Umbilical cord (tissue), 2 donors: ENCODE results near the gene SGK1. TPM values are rescaled to one million over a fixed set of nuclear protein-coding genes. Genes with fewer than 3 reads are reported as not detected.
A peak's percentile ranks its signal among the peaks of the same experiment; 100 is the strongest.
"Not testable (repeated sequence)": the region's sequence is repeated elsewhere in the genome, so short reads cannot be mapped to it uniquely, and the experiment has no call there.

Experiments used
- DNase-seq: peaks from one replicate; pipeline ENCODE4 v3.0.0-alpha.2; 2015; ENCODE audit warnings: low spot score
- total RNA-seq: library from RNA; depleted of rRNA; stranded (reverse); fragments of >200 nt; gene quantifications from one replicate; pipeline ENCODE4 v1.2.3, GENCODE V29; 2014; ENCODE audit warnings: low replicate concordance; ENCODE audit not compliant: insufficient read depth

Gene SGK1
- total RNA-seq, 1 donor from 2014 or later: 92.2 TPM

GRCh38 chr6:134190883-134191282 is 127.0 kb downstream of the SGK1 start:
- DNase-seq: no peak

- no peak for DNase-seq
Measured at GRCh38 chr6:134187751-134188150, 130.2 kb downstream of the SGK1 start.

DNA sequence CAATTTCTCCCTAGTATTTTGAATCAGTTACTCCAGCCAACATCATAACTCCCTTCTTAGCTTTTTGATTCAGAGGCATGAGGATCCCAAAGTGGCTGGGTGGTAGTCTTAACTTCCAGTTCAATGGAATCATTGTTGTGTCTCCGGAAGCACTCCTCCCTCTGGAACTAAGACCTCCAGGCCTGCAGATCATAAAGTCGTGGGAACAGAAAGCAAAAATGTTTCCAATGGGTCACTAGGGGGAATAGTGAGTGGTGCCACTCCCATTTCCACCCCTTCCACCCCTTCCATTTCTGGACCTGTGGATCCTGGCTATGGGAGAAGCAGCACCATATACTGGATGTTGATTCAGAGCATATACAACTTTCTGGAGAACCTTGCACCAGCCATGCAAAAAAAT is 130.8 kb downstream of the SGK1 start:
- no peak for DNase-seq

- no peak for DNase-seq
Measured at GRCh38 chr6:134186355-134186754, 131.6 kb downstream of the SGK1 start.

- no peak for DNase-seq
Measured at GRCh38 chr6:134185277-134185676, 132.6 kb downstream of the SGK1 start.

DNA sequence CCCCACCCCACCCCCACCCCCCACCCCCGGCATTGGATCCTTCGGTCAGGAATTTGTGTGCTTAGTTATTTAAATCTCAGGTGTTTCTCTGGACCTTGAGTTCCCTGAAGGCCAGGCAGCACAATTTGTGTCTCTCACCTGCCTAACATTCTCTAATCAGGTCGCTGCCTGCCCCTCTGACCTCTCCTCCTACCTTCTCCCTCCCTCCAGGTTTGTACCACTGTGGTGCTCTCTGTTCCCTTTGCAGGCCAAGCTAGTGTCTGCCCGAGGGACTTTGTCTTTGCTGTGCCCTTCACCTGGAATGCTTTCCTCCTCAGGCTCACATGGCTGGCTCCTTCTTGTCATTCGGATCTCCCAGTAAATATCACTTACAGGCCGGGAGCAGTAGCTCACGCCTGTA is 134.1 kb downstream of the SGK1 start:
- DNase-seq: no peak

DNA sequence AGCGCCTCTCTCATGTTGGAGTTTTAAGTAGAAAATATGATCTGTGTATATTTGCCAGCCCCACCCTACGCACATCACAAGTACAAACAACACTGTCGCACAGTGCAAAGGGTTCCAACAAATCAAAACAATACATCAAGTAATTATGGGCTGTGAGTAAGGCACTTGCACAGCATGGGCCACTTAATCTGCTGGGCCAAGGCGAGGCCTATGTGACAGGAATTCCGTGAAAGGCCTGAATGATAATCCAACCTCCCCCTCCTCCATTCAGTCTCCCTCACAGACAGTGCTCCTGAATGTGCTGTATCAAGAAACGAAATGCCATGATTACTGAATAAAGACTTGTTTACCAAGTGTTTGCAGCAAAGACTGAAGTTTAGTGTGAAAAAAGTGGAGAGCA is 135.4 kb downstream of the SGK1 start:
- DNase-seq: no peak

DNA sequence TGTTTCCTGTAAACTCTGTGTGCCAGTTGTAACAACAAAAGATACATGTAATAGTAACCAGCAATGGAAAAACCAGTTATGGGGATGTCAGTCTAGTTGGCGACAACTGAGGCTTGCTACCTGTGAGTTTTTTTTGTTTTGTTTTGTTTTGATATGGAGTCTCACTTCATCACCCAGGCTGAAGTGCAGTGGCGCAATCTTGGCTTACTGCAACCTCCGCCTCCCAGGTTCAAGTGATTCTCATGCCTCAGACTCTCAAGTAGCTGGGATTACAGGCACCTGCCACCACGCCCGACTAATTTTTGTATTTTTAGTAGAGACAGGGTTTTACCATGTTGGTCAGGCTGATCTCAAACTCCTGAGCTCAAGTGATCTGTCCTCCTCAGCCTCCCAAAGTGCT is 136.2 kb downstream of the SGK1 start:
- DNase-seq: not testable (repeated sequence)

- not testable (repeated sequence) for DNase-seq
Measured at GRCh38 chr6:134181251-134181650, 136.7 kb downstream of the SGK1 start.

- not testable (repeated sequence) for DNase-seq
Measured at GRCh38 chr6:134180540-134180939, 137.4 kb downstream of the SGK1 start.

- peak; percentile 95 for DNase-seq
Measured at GRCh38 chr6:134178161-134179044, 139.5 kb downstream of the SGK1 start.

- peak; percentile 50 for DNase-seq
Measured at GRCh38 chr6:134177753-134178160, 140.2 kb downstream of the SGK1 start.

DNA sequence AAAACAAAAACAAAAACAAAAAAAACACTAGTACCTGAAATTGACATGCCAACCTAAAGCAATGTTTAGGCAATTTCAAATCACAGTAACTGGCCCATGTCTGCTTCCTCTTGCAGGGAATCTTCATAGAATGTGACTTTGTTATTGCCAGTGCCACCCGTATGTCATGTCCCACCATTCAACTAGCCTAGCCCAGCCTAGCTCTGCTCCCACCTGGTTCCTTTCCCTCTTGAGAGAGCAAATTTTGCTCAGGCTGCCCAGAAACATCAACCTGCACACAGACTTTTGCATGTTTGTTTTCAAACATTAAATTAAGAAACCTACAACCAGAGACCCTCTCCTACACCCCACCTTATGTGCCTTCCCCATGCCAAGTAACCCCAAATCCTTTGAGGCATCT is 140.7 kb downstream of the SGK1 start:
- no peak for DNase-seq

DNA sequence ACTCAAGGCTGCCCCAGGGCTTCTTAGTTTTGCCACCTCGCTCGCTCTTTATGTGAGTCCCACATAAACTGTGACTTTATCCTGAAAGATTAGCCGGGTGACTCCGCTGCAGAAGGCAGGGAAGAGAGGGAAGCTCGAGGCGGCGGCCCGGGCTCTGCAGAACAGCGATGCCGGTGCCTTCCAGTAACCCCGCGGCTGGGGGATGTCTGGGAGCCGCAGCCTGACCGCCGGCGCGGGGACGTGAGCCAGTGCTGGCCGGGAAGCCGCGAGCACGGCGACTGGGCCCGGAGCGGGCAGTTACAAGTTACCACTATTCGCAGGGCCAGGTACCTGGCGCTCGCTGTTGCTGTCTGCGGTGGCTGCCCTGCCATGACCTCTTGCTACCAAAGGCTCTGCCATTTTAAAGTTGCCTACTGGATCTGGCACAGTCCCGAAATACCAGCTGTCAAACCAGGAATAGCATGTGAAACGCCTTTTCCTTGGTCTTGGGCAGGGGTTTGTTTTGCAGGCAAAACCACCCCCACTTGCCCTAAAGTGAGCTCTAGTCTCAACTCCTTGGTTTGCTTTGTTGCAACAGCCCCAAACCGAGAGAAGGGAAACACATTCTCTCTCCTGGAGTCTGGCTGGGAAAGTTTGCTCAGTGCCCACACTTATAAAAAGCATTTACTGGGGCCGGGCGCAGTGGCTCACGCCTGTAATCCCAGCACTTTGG is 141.5 kb downstream of the SGK1 start:
- DNase-seq: peak; percentile 38

GRCh38 chr6:134175532-134176263 is 142.2 kb downstream of the SGK1 start:
- peak; percentile 73 for DNase-seq

DNA sequence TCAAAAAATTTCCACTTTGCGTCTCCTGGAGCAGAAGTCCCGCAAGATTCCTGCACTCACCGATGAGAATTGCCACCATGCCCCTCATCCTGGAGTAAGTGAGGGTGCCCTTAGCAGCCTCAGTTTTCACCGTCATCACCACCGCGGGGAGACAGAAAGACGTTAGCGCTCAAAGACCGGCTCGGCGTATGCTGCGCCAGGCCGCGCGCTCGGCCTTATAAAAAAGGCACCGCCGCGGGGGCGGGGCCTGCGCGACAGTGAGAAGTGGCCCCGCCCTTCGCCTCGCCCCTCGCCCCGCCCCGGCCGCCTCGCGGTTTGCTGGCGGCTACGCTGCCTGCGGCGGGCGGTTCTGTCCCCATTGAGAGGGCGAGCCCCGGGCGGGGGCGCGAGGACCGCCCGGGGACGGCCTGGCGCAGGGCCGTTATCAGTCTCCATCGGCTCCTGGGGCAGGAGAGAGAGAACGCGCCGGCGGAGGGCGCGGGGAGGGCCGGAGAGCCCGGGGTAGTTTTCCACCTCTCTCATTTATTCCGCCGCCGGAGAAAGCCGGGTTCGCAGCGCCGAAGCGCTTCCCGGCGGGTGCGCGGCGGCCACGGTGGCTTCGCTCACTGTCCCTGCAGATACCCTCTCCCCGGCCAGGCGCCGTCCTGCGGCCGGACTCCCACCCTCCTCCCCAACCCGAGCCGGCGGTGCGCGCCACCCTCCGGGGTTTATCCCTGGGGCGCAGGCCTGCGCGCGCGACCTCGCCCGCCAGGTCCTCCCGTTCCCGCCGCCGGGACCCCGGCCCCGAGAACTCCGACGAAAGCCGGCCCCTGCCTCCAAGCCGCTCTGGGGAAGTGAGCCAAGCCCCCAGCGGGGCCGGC is 143.0 kb downstream of the SGK1 start:
- peak; percentile 94 for DNase-seq

GRCh38 chr6:134173936-134174671 is 143.8 kb downstream of the SGK1 start:
- DNase-seq: peak; percentile 90

GRCh38 chr6:134173366-134173725 is 144.6 kb downstream of the SGK1 start:
- DNase-seq: no peak

DNA sequence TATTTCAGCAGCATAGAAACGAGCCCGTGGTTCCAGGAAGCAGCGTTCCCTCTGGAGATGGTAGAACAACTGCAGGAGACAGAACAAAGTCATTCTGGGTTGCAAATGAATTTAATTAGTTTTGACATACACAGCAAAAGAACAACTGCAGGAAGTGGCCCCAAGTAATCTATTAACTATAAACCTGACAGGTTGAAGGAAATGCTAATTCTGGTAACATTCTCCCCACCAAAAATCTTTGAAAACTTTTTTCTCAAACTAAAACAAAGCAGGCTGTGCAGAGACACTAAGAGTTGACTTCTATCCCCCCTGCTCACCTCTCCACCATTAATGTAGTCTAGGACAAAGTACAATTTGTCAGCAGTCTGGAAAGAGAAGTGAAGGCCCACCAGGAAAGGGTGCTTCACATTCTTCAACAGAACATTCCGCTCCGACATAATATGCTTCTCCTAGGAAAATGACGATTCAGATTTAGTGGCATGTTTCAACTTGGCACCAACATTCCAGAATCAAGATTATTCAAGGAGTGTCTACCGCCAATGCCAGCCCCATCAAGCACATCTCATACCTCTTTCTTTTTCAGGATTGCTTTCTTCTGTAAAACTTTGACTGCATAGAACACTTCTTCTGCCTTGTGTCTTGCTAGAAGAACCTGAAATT is 145.1 kb downstream of the SGK1 start:
- no peak for DNase-seq
